SK-N-SH treated with all-trans-retinoic acid at 6 μM for 48 hours (cell line): ENCODE measurements around the gene HSP90B1.

Source experiments
- ATAC-seq: fragments of 200-7000 bp; cut with Tn5 transposase; 3 replicates; pipeline ENCODE4 v1.9.1; 2020; ENCODE audit warnings: mild to moderate bottlenecking, moderate library complexity
- ARNTL ChIP-seq: fragments of 450-650 bp; formaldehyde crosslinking; IDR thresholded peaks from 2 replicates; pipeline ENCODE4 v1.5.0; 2020; ENCODE audit warnings: low read depth, mild to moderate bottlenecking, moderate library complexity, borderline replicate concordance
- CREB5 ChIP-seq: fragments of 250-450 bp; sonication (Bioruptor Pico); IDR thresholded peaks from 2 replicates; pipeline ENCODE4 v1.5.1; 2020; ENCODE audit warnings: low read depth, mild to moderate bottlenecking, moderate library complexity
- CSDC2 ChIP-seq: fragments of 250-450 bp; sonication (Bioruptor Pico); IDR thresholded peaks from 2 replicates; pipeline ENCODE4 v1.5.0; 2020; ENCODE audit warnings: mild to moderate bottlenecking, moderate library complexity
- CSRNP3 ChIP-seq: fragments of 250-450 bp; sonication (Bioruptor Pico); IDR thresholded peaks from 2 replicates; pipeline ENCODE4 v1.5.1; 2021; ENCODE audit warnings: mild to moderate bottlenecking, moderate library complexity
- ESRRG ChIP-seq: fragments of 250-450 bp; sonication (Bioruptor Pico); IDR thresholded peaks from 2 replicates; pipeline ENCODE4 v1.6.1; 2021; ENCODE audit warnings: mild to moderate bottlenecking
- GLIS3 ChIP-seq: fragments of 250-450 bp; sonication (Bioruptor Pico); IDR thresholded peaks from 2 replicates; pipeline ENCODE4 v1.5.0; 2020; ENCODE audit warnings: mild to moderate bottlenecking, moderate library complexity
- OSR1 ChIP-seq: fragments of 250-450 bp; sonication (Bioruptor Pico); IDR thresholded peaks from 2 replicates; pipeline ENCODE4 v1.8.0; 2022; ENCODE audit warnings: moderate library complexity, mild to moderate bottlenecking, inconsistent platforms
- PATZ1 ChIP-seq: fragments of 250-450 bp; sonication (Bioruptor Pico); IDR thresholded peaks from 2 replicates; pipeline ENCODE4 v1.8.0; 2020; ENCODE audit warnings: mild to moderate bottlenecking, moderate library complexity, borderline replicate concordance
- POU6F1 ChIP-seq: fragments of 250-450 bp; sonication (Bioruptor Pico); IDR thresholded peaks from 2 replicates; pipeline ENCODE4 v1.8.0; 2021; ENCODE audit warnings: low read depth, mild to moderate bottlenecking, moderate library complexity, borderline replicate concordance
- PPARA ChIP-seq: fragments of 250-450 bp; sonication (Bioruptor Pico); IDR thresholded peaks from 2 replicates; pipeline ENCODE4 v1.5.0; 2020; ENCODE audit warnings: mild to moderate bottlenecking, borderline replicate concordance
- RARB ChIP-seq: fragments of 250-450 bp; sonication (Bioruptor Pico); IDR thresholded peaks from 2 replicates; pipeline ENCODE4 v1.8.0; 2021; ENCODE audit warnings: mild to moderate bottlenecking, moderate library complexity
- TCF4 ChIP-seq: fragments of 250-450 bp; sonication (Bioruptor Pico); IDR thresholded peaks from 2 replicates; pipeline ENCODE4 v1.8.0; 2021; ENCODE audit warnings: mild to moderate bottlenecking, moderate library complexity, borderline replicate concordance
- TOX ChIP-seq: fragments of 250-450 bp; sonication (Bioruptor Pico); IDR thresholded peaks from 2 replicates; pipeline ENCODE4 v1.8.0; 2021; ENCODE audit warnings: mild to moderate bottlenecking, moderate library complexity, borderline replicate concordance
- TSHZ2 ChIP-seq: fragments of 250-450 bp; sonication (Bioruptor Pico); IDR thresholded peaks from 2 replicates; pipeline ENCODE4 v1.5.0; 2020; ENCODE audit warnings: mild to moderate bottlenecking, moderate library complexity
- ZC3H10 ChIP-seq: fragments of 250-450 bp; sonication (Bioruptor Pico); IDR thresholded peaks from 2 replicates; pipeline ENCODE4 v1.5.1; 2021; ENCODE audit warnings: mild to moderate bottlenecking, moderate library complexity
- ZFP3 ChIP-seq: fragments of 250-450 bp; sonication (Bioruptor Pico); IDR thresholded peaks from 2 replicates; pipeline ENCODE4 v1.5.0; 2020; ENCODE audit warnings: mild to moderate bottlenecking, moderate library complexity
- ZFP30 ChIP-seq: fragments of 450-650 bp; formaldehyde crosslinking; IDR thresholded peaks from 2 replicates; pipeline ENCODE4 v1.5.0; 2022; ENCODE audit warnings: mild to moderate bottlenecking, moderate library complexity
- ZNF565 ChIP-seq: fragments of 450-650 bp; formaldehyde crosslinking; conservative IDR thresholded peaks from 2 replicates; pipeline ENCODE4 v1.5.0; 2020; ENCODE audit warnings: low read depth, mild to moderate bottlenecking, moderate library complexity
- ZNF8 ChIP-seq: fragments of 450-650 bp; formaldehyde crosslinking; IDR thresholded peaks from 2 replicates; pipeline ENCODE4 v1.5.0; 2020; ENCODE audit warnings: mild to moderate bottlenecking, moderate library complexity

Gene HSP90B1

GRCh38 chr12:103897316-103897715 is 32.9 kb upstream of the HSP90B1 start (continued):
- TF ChIP-seq POU6F1 (CRISPR knock-in tag), result no peak
- TF ChIP-seq ESRRG, result no peak
- no peak for TF ChIP-seq ZFP30 (CRISPR knock-in tag)
- no peak for TF ChIP-seq GLIS3 (CRISPR knock-in tag)

- TF ChIP-seq ARNTL (no peak), PPARA (CRISPR knock-in tag) (no peak), GLIS3 (CRISPR knock-in tag) (no peak), RARB (CRISPR knock-in tag) (no peak), ZFP3 (CRISPR knock-in tag) (no peak), TSHZ2 (CRISPR knock-in tag) (no peak), CREB5 (no peak), OSR1 (CRISPR knock-in tag) (no peak), ZFP30 (CRISPR knock-in tag) (no peak)
- ATAC-seq, result no peak
Observed at GRCh38 chr12:103901518-103902173, 28.6 kb upstream of the HSP90B1 start.

GRCh38 chr12:103903993-103904392 is 26.2 kb upstream of the HSP90B1 start:
- no peak for ATAC-seq
- TF ChIP-seq TCF4 (no peak), ZNF8 (CRISPR knock-in tag) (no peak), TOX (CRISPR knock-in tag) (no peak), CSDC2 (no peak), OSR1 (CRISPR knock-in tag) (no peak), ESRRG (no peak), PATZ1 (CRISPR knock-in tag) (no peak), CSRNP3 (no peak), GLIS3 (CRISPR knock-in tag) (no peak), TSHZ2 (CRISPR knock-in tag) (no peak), ZC3H10 (CRISPR knock-in tag) (no peak), ZFP3 (CRISPR knock-in tag) (no peak), ZNF565 (CRISPR knock-in tag) (no peak), RARB (CRISPR knock-in tag) (no peak)
